ENCODE results near the gene ELF5. TPM values are rescaled to one million over a fixed set of nuclear protein-coding genes. Genes with fewer than 3 reads are reported as not detected.

ELF5 gene
- total RNA-seq, 1 experiment from 2014 or later, result 0.11 TPM

- H3K36me3 ChIP-seq (ENCODE audit: control insufficient read depth, insufficient read depth, low read length), result no peaks in the 10 kb centered on the region
These were observed 35.7 kb upstream of the ELF5 start for GRCh38 chr11:34549271-34549670.

GRCh38 chr11:34548278-34548677 lies 34.7 kb upstream of the ELF5 start:
- Mint-ChIP-seq H3K27me3 (ENCODE audit: insufficient read depth, unreplicated experiment) (peaks cover 6% of the 10 kb centered on the region), H3K4me1 (ENCODE audit: low read depth, unreplicated experiment) (no peaks in the 10 kb centered on the region), H3K36me3 (ENCODE audit: insufficient read depth, unreplicated experiment) (no peaks in the 10 kb centered on the region), H3K9me3 (ENCODE audit: unreplicated experiment) (peaks cover 13% of the 10 kb centered on the region), H3K27ac (ENCODE audit: unreplicated experiment) (no peak overlapping the region), H3K4me3 (ENCODE audit: unreplicated experiment) (no peak overlapping the region)
- TF ChIP-seq CTCF (IDR thresholded peaks at IDR 0.05; ENCODE audit: insufficient read depth in 1 of 2, low read depth in 1 of 2, low read length in 1 of 2, severe bottlenecking in 1 of 2, unreplicated experiment in 1 of 2), result no peak
- H3K27me3 ChIP-seq (replicated peaks; ENCODE audit: control insufficient read depth, insufficient read depth, low read length), result peaks cover 2% of the 10 kb centered on the region; the same call in 1 of the 2 replicates
- no peaks in the 10 kb centered on the region for H3K9me3 ChIP-seq
- BruUV-seq (replicated peaks), result no TSS peak
- H3K4me1 ChIP-seq, result no peaks in the 10 kb centered on the region
- H3K4me3 ChIP-seq (ENCODE audit: low read depth, low read length), result no peak overlapping the region
- intact Hi-C loops (cut with micrococcal nuclease; ENCODE audit: unreplicated experiment), result no loop called here
- no peak for DNase-seq
- POLR2A ChIA-PET, result no interaction called here
- H3K36me3 ChIP-seq (ENCODE audit: control insufficient read depth, insufficient read depth, low read length), result no peaks in the 10 kb centered on the region
- CTCF ChIA-PET, result no interaction called here

More at GRCh38 chr11:34549271-34549670, 35.7 kb upstream of the ELF5 start:
- CTCF ChIA-PET, result interaction anchor here (1.2 kb wide), 1 partner anchor 37 kb away, joined by 3 read pairs; no protein-coding TSS in a partner anchor
- peaks cover 2% of the 10 kb centered on the region; the same call in 1 of the 2 replicates for H3K27me3 ChIP-seq (replicated peaks; ENCODE audit: control insufficient read depth, insufficient read depth, low read length)
- no peaks in the 10 kb centered on the region for H3K36me3 Mint-ChIP-seq (ENCODE audit: insufficient read depth, unreplicated experiment)
- no peak for DNase-seq
- H3K27me3 Mint-ChIP-seq (ENCODE audit: insufficient read depth, unreplicated experiment), result peaks cover 6% of the 10 kb centered on the region
- no peaks in the 10 kb centered on the region for H3K9me3 ChIP-seq
- peaks cover 13% of the 10 kb centered on the region for H3K9me3 Mint-ChIP-seq (ENCODE audit: unreplicated experiment)
- H3K4me3 Mint-ChIP-seq (ENCODE audit: unreplicated experiment), result no peak overlapping the region
- no peak for TF ChIP-seq CTCF (IDR thresholded peaks at IDR 0.05; ENCODE audit: insufficient read depth in 1 of 2, low read depth in 1 of 2, low read length in 1 of 2, severe bottlenecking in 1 of 2, unreplicated experiment in 1 of 2)
- H3K4me3 ChIP-seq (ENCODE audit: low read depth, low read length), result no peak overlapping the region
- intact Hi-C loops (cut with micrococcal nuclease; ENCODE audit: unreplicated experiment), result no loop called here
- POLR2A ChIA-PET, result no interaction called here
- BruUV-seq (replicated peaks), result no TSS peak
- H3K4me1 Mint-ChIP-seq (ENCODE audit: low read depth, unreplicated experiment), result no peaks in the 10 kb centered on the region
- no peaks in the 10 kb centered on the region for H3K4me1 ChIP-seq
- no peak overlapping the region for H3K27ac Mint-ChIP-seq (ENCODE audit: unreplicated experiment)

DNA sequence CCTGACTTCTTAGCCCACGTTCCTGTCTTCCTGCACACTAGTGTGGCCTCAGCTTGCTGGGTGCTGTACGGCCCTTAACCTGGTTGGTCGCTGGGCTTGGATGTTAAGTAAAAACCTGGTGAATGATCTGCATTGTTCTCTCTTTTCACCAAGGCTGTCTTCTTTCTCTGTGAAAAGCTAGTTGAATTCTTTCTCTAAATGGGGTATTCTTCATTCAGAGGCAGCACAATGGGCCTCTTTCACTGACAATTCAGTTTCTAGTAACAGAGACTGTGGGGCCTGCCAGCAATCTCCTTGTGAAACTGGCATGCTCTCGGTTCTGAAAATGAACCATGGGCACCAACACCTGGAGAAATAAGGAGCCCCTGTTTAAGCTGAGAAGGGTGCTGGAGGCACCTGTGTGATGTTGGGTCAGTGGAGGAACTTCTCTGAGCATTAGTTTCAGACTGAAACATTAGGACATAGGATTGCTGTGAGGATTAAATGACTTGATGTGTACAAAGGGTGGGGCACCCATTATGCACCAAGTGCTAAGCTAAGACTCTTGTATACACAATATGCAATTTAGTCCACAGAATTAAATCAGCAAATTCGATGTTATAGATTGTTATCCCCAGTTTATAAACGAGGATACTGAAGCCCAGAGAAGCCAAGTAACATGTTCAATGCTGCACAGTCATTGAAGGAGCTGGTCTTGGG lies 33.1 kb upstream of the ELF5 start:
- ChIA-PET POLR2A (no interaction called here), CTCF (interaction anchor here (0.7 to 0.9 kb wide), 2 partner anchors 14 to 34 kb away, joined by 3 to 4 read pairs; no protein-coding TSS in a partner anchor)
- no TSS peak for BruUV-seq (replicated peaks)
- no peak overlapping the region for H3K4me3 Mint-ChIP-seq (ENCODE audit: unreplicated experiment)
- Histone ChIP-seq H3K27me3 (replicated peaks; ENCODE audit: control insufficient read depth, insufficient read depth, low read length) (no peaks in the 10 kb centered on the region; the same call in 1 of the 2 replicates), H3K36me3 (ENCODE audit: control insufficient read depth, insufficient read depth, low read length) (no peaks in the 10 kb centered on the region), H3K4me3 (ENCODE audit: low read depth, low read length) (no peak overlapping the region), H3K4me1 (no peaks in the 10 kb centered on the region), H3K9me3 (no peaks in the 10 kb centered on the region)
- peaks cover 9% of the 10 kb centered on the region for H3K27me3 Mint-ChIP-seq (ENCODE audit: insufficient read depth, unreplicated experiment)
- no peak for TF ChIP-seq CTCF (IDR thresholded peaks at IDR 0.05; ENCODE audit: insufficient read depth in 1 of 2, low read depth in 1 of 2, low read length in 1 of 2, severe bottlenecking in 1 of 2, unreplicated experiment in 1 of 2)
- H3K36me3 Mint-ChIP-seq (ENCODE audit: insufficient read depth, unreplicated experiment), result no peaks in the 10 kb centered on the region
- intact Hi-C loops (cut with micrococcal nuclease; ENCODE audit: unreplicated experiment), result no loop called here
- peaks cover 13% of the 10 kb centered on the region for H3K9me3 Mint-ChIP-seq (ENCODE audit: unreplicated experiment)
- DNase-seq, result no peak
- no peak overlapping the region for H3K27ac Mint-ChIP-seq (ENCODE audit: unreplicated experiment)
- no peaks in the 10 kb centered on the region for H3K4me1 Mint-ChIP-seq (ENCODE audit: low read depth, unreplicated experiment)
